Activated naive CD4-positive, alpha-beta T cell treated with anti-CD3 and anti-CD28 coated beads for 36 hours (primary cell): Measurements from ENCODE around the gene CD247. TPM values are rescaled to one million over a fixed set of nuclear protein-coding genes. Genes with fewer than 3 reads are reported as not detected.

Experiments
- CTCF ChIA-PET: fragments of 350-600 bp; sonication (Branson Sonifier 250); formaldehyde crosslinking; loops from one replicate; lab custom pipeline; 2021; ENCODE audit warnings: antibody characterized with exemption; lab: Charles Lee
- DNase-seq: peaks from one replicate; pipeline ENCODE4 v3.0.0-alpha.2; 2020
- H3K27ac Mint-ChIP-seq: one replicate; pipeline ENCODE4 v1.8.0; 2021; ENCODE audit warnings: mild to moderate bottlenecking, mixed read lengths
- H3K27me3 Mint-ChIP-seq: one replicate; pipeline ENCODE4 v1.8.0; 2021; ENCODE audit warnings: low read depth, mixed read lengths
- H3K36me3 Mint-ChIP-seq: one replicate; pipeline ENCODE4 v1.8.0; 2021; ENCODE audit warnings: low read depth, mixed read lengths
- H3K4me1 Mint-ChIP-seq: one replicate; pipeline ENCODE4 v1.8.0; 2021; ENCODE audit warnings: low read depth, mixed read lengths
- H3K4me3 Mint-ChIP-seq: one replicate; pipeline ENCODE4 v1.8.0; 2021; ENCODE audit warnings: mild to moderate bottlenecking, moderate library complexity, mixed read lengths
- H3K9me3 Mint-ChIP-seq: one replicate; pipeline ENCODE4 v1.8.0; 2021; ENCODE audit warnings: mixed read lengths
- intact Hi-C: fragments of 100-400 bp; cut with micrococcal nuclease; formaldehyde crosslinking; loops from one replicate; pipeline ENCODE4 v1.15.1; 2023
- total RNA-seq, 2 experiments: library from RNA; stranded (reverse); gene quantifications; one replicate each; pipeline ENCODE4 v1.2.3, GENCODE V29; 2021

The CD247 gene
- total RNA-seq, 2 experiments from 2014 or later = 73.5 to 78.3 TPM

DNA sequence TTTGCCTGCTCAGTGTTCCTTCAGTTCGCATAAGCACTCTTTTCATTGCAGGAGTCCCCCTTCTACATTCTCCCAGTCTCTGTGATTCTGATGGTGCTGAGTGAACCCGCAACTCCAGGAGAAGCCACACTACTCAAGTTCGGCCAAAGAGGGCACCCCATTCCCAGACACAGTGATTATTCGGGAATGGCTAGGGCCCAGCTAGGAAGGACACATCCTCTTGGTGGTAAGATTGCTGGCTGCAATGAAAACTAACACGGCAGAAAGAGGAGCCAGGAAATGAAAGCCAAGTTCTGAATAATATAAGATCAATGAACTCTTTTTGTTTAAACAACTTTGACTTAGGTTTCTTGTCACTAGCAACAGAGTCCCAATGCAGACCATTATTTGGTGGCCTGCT, 20.3 kb upstream of the CD247 start:
- Mint-ChIP-seq H3K9me3 (no peaks in the 10 kb centered on the region), H3K4me1 (peaks cover 30% of the 10 kb centered on the region), H3K36me3 (no peaks in the 10 kb centered on the region), H3K27ac (no peak overlapping the region), H3K27me3 (no peaks in the 10 kb centered on the region), H3K4me3 (no peak overlapping the region)
- no peak for DNase-seq
- intact Hi-C loops = no loop called here
- CTCF ChIA-PET = interaction anchor here (0.8 to 2.5 kb wide), 2 partner anchors 139 to 272 kb away, joined by 3 to 7 read pairs; no protein-coding TSS in a partner anchor

- intact Hi-C loops = loop anchor here (1.0 to 2.0 kb wide), 5 partner anchors 92 to 468 kb away; no protein-coding TSS in a partner anchor
- peaks cover 2% of the 10 kb centered on the region for H3K27me3 Mint-ChIP-seq
- no peaks in the 10 kb centered on the region for H3K9me3 Mint-ChIP-seq
- CTCF ChIA-PET = interaction anchor here (0.6 to 5.3 kb wide), 75 partner anchors 8 to 656 kb away, joined by 3 to 74 read pairs (median 4); partner anchors contain the start of genes CD247, CREG1 and POU2F1
- no peak overlapping the region for H3K27ac Mint-ChIP-seq
- H3K4me3 Mint-ChIP-seq = no peak overlapping the region
- peaks cover 4% of the 10 kb centered on the region for H3K4me1 Mint-ChIP-seq
- H3K36me3 Mint-ChIP-seq = no peaks in the 10 kb centered on the region
- peak; percentile 78 for DNase-seq
Observed at GRCh38 chr1:167533851-167534300, 15.5 kb upstream of the CD247 start.

GRCh38 chr1:167532964-167533824, 14.9 kb upstream of the CD247 start:
- Mint-ChIP-seq H3K27me3 (peaks cover 2% of the 10 kb centered on the region), H3K4me3 (no peak overlapping the region), H3K27ac (no peak overlapping the region), H3K9me3 (no peaks in the 10 kb centered on the region), H3K36me3 (no peaks in the 10 kb centered on the region), H3K4me1 (no peaks in the 10 kb centered on the region)
- CTCF ChIA-PET = interaction anchor here (0.6 to 5.3 kb wide), 60 partner anchors 7 to 1152 kb away, joined by 3 to 74 read pairs (median 4); partner anchors contain the start of genes CD247 and CREG1
- DNase-seq = no peak
- intact Hi-C loops = loop anchor here (1.0 to 2.0 kb wide), 5 partner anchors 91 to 467 kb away; no protein-coding TSS in a partner anchor

GRCh38 chr1:167532375-167532774, 14.0 kb upstream of the CD247 start:
- Mint-ChIP-seq H3K9me3 (no peaks in the 10 kb centered on the region), H3K4me3 (no peak overlapping the region), H3K4me1 (peaks cover 3% of the 10 kb centered on the region), H3K36me3 (no peaks in the 10 kb centered on the region), H3K27ac (no peak overlapping the region), H3K27me3 (peaks cover 2% of the 10 kb centered on the region)
- CTCF ChIA-PET = interaction anchor here (1.1 to 5.3 kb wide), 26 partner anchors 8 to 473 kb away, joined by 3 to 74 read pairs (median 10); partner anchors contain the start of genes CD247 and CREG1
- DNase-seq = no peak
- intact Hi-C loops = loop anchor here (2.0 kb wide), 1 partner anchor 310 kb away; no protein-coding TSS in a partner anchor

GRCh38 chr1:167529829-167530474, 11.6 kb upstream of the CD247 start:
- intact Hi-C loops = no loop called here
- H3K36me3 Mint-ChIP-seq = no peaks in the 10 kb centered on the region
- CTCF ChIA-PET = interaction anchor here (0.7 to 5.2 kb wide), 8 partner anchors 11 to 470 kb away, joined by 3 to 33 read pairs (median 4); partner anchors contain the start of gene CD247
- no peak for DNase-seq
- peaks cover 5% of the 10 kb centered on the region for H3K4me1 Mint-ChIP-seq
- no peak overlapping the region for H3K4me3 Mint-ChIP-seq
- H3K27me3 Mint-ChIP-seq = peaks cover 2% of the 10 kb centered on the region
- no peak overlapping the region for H3K27ac Mint-ChIP-seq
- H3K9me3 Mint-ChIP-seq = no peaks in the 10 kb centered on the region

GRCh38 chr1:167528057-167528728, 9.9 kb upstream of the CD247 start:
- CTCF ChIA-PET = interaction anchor here (0.6 to 5.2 kb wide), 10 partner anchors 9 to 469 kb away, joined by 3 to 33 read pairs (median 3); partner anchors contain the start of genes CD247 and POU2F1
- Mint-ChIP-seq H3K27ac (no peak overlapping the region), H3K4me3 (no peak overlapping the region), H3K4me1 (peaks cover 5% of the 10 kb centered on the region), H3K9me3 (no peaks in the 10 kb centered on the region), H3K36me3 (no peaks in the 10 kb centered on the region), H3K27me3 (peaks cover 2% of the 10 kb centered on the region)
- intact Hi-C loops = loop anchor here (1.0 kb wide), 1 partner anchor 9 kb away; no protein-coding TSS in a partner anchor
- no peak for DNase-seq

- no peaks in the 10 kb centered on the region for H3K9me3 Mint-ChIP-seq
- no peak overlapping the region for H3K4me3 Mint-ChIP-seq
- no peak overlapping the region for H3K27ac Mint-ChIP-seq
- no peaks in the 10 kb centered on the region for H3K36me3 Mint-ChIP-seq
- no peak for DNase-seq
- intact Hi-C loops = no loop called here
- CTCF ChIA-PET = interaction anchor here (0.7 to 5.2 kb wide), 3 partner anchors 11 to 118 kb away, joined by 3 to 33 read pairs (median 3); no protein-coding TSS in a partner anchor
- peaks cover 2% of the 10 kb centered on the region for H3K27me3 Mint-ChIP-seq
- H3K4me1 Mint-ChIP-seq = peaks cover 5% of the 10 kb centered on the region
Observed at GRCh38 chr1:167526667-167527383, 8.5 kb upstream of the CD247 start.

GRCh38 chr1:167524651-167525050, 6.3 kb upstream of the CD247 start:
- Mint-ChIP-seq H3K36me3 (no peaks in the 10 kb centered on the region), H3K4me3 (no peak overlapping the region), H3K27ac (no peak overlapping the region), H3K9me3 (no peaks in the 10 kb centered on the region), H3K4me1 (peaks cover 10% of the 10 kb centered on the region), H3K27me3 (peaks cover under 1% of the 10 kb centered on the region)
- no peak for DNase-seq
- intact Hi-C loops = no loop called here
- CTCF ChIA-PET = interaction anchor here (1.0 to 1.9 kb wide), 5 partner anchors 9 to 115 kb away, joined by 3 to 7 read pairs (median 4); partner anchors contain the start of gene CREG1

DNA sequence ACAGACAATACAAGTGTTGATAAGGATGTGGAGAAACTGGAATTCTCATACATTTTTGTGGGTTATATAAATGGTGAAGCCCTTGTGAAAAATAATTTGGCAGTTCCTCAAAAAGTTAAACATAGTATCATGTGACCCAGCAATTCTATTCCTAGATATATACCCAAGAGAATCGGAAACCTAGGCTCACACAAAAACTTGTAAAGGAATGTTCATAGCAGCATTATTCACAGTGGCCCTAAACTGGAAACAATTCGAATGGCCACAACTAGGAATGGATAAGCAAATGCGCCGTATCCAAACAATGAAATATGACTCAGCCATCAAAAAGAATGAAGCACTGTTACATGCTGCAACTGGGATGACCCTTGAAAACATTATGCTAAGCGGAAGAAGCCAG, 3.9 kb upstream of the CD247 start:
- Mint-ChIP-seq H3K27ac (no peak overlapping the region), H3K36me3 (peaks cover 2% of the 10 kb centered on the region), H3K4me1 (peaks cover 12% of the 10 kb centered on the region), H3K9me3 (no peaks in the 10 kb centered on the region), H3K4me3 (no peak overlapping the region), H3K27me3 (no peaks in the 10 kb centered on the region)
- intact Hi-C loops = no loop called here
- DNase-seq = no peak
- CTCF ChIA-PET = interaction anchor here (1.8 kb wide), 1 partner anchor 11 kb away, joined by 9 read pairs; no protein-coding TSS in a partner anchor

GRCh38 chr1:167520711-167521206, 2.4 kb upstream of the CD247 start:
- Mint-ChIP-seq H3K4me3 (no peak overlapping the region), H3K27ac (no peak overlapping the region), H3K36me3 (peaks cover 16% of the 10 kb centered on the region), H3K27me3 (no peaks in the 10 kb centered on the region), H3K9me3 (no peaks in the 10 kb centered on the region), H3K4me1 (peaks cover 13% of the 10 kb centered on the region)
- intact Hi-C loops = no loop called here
- CTCF ChIA-PET = interaction anchor here (0.7 to 5.1 kb wide), 5 partner anchors 9 to 318 kb away, joined by 3 to 56 read pairs (median 12); no protein-coding TSS in a partner anchor
- DNase-seq = no peak
